GM10266 (cell line): ENCODE results near the gene ANGPTL3.

Experiments
- DNase-seq: peaks from one replicate; pipeline ENCODE4 v3.0.0; 2012; ENCODE audit errors: extremely low spot score
- CTCF ChIP-seq: IDR thresholded peaks from 2 replicates; pipeline ENCODE4 v1.5.1; 2012; ENCODE audit warnings: mild to moderate bottlenecking, low read depth; ENCODE audit not compliant: control insufficient read depth, insufficient read depth; ENCODE audit errors: missing control alignments

The ANGPTL3 gene

GRCh38 chr1:62637392-62638105 lies 40.2 kb downstream of the ANGPTL3 start:
- no peak for TF ChIP-seq CTCF
- DNase-seq = no peak

GRCh38 chr1:62643283-62643682 lies 46.0 kb downstream of the ANGPTL3 start:
- no peak for DNase-seq

GRCh38 chr1:62652387-62652786 lies 55.1 kb downstream of the ANGPTL3 start:
- no peak for TF ChIP-seq CTCF
- no peak for DNase-seq

More at GRCh38 chr1:62643283-62643682, 46.0 kb downstream of the ANGPTL3 start:
- no peak for TF ChIP-seq CTCF

- no peak for TF ChIP-seq CTCF
These were observed 57.4 kb downstream of the ANGPTL3 start for GRCh38 chr1:62654744-62655143.

More at GRCh38 chr1:62654744-62655143, 57.4 kb downstream of the ANGPTL3 start:
- no peak for DNase-seq
